Mucosa of stomach (tissue), 1 donor: Measurements from ENCODE around the gene SUGCT.
"Not testable (repeated sequence)": the region's sequence is repeated elsewhere in the genome, so short reads cannot be mapped to it uniquely, and the experiment has no call there.

Experiments
- H3K27me3 ChIP-seq: one replicate; pipeline ENCODE4 v1.7.0; 2013; ENCODE audit warnings: mild to moderate bottlenecking, low read length; ENCODE audit not compliant: control insufficient read depth, insufficient read depth
- H3K36me3 ChIP-seq: one replicate; pipeline ENCODE4 v1.7.0; 2013; ENCODE audit warnings: low read length; ENCODE audit not compliant: control insufficient read depth, insufficient read depth
- H3K4me1 ChIP-seq: one replicate; pipeline ENCODE4 v1.7.0; 2013; ENCODE audit warnings: mild to moderate bottlenecking, low read length; ENCODE audit not compliant: control insufficient read depth, insufficient read depth
- H3K4me3 ChIP-seq: one replicate; pipeline ENCODE4 v1.7.0; 2013; ENCODE audit warnings: low read length
- H3K9ac ChIP-seq: one replicate; pipeline ENCODE4 v1.7.0; 2013; ENCODE audit warnings: mild to moderate bottlenecking, low read length, moderate library complexity
- H3K9me3 ChIP-seq: one replicate; pipeline ENCODE4 v1.7.0; 2013; ENCODE audit warnings: mild to moderate bottlenecking, low read length, moderate library complexity; ENCODE audit not compliant: control insufficient read depth
- donor health status: Pancreatic carcinoma.

Gene SUGCT

DNA sequence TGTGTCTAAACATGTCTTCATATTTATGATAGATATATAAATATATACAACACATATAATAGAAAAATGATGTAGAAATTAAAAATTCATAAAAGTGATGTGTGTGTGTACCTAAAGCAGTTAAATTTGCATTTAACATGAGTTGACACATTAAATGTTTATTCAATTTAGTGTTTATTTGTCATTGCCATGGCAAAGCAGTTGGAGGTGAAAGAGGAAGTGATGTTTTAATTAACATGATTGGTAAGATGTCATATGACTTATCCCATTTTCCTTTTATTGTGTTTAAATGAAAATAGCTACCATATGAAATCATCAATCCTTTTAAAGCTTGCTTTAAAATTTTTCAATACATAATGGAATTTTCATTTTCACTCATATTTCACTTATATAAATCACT is 452.6 kb downstream of the SUGCT start:
- Histone ChIP-seq H3K9ac (no peak overlapping the region), H3K27me3 (no peaks in the 10 kb centered on the region), H3K4me1 (no peaks in the 10 kb centered on the region), H3K36me3 (no peaks in the 10 kb centered on the region), H3K9me3 (no peaks in the 10 kb centered on the region), H3K4me3 (no peak overlapping the region)

DNA sequence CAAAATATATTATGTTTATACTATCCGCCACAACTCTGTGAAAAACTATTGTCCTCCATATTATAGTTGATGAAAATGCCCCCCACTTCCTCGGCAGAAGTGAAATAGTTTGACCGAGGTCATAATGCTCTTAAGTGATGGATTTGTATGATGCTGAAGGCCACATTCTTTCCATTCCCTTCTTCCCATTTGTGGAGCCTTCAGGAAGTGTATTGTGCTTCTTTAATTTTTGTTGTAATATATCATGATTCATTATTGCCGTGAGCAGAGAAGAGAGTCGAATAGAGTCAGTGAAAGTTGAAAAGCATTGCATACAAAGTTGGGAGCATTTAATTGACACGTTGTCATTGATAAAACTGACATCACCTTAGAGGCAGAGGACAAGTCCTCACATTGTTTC is 460.3 kb downstream of the SUGCT start:
- no peaks in the 10 kb centered on the region for H3K4me1 ChIP-seq
- no peaks in the 10 kb centered on the region for H3K9me3 ChIP-seq
- H3K4me3 ChIP-seq, result no peak overlapping the region
- no peaks in the 10 kb centered on the region for H3K36me3 ChIP-seq
- H3K27me3 ChIP-seq, result no peaks in the 10 kb centered on the region
- no peak overlapping the region for H3K9ac ChIP-seq

DNA sequence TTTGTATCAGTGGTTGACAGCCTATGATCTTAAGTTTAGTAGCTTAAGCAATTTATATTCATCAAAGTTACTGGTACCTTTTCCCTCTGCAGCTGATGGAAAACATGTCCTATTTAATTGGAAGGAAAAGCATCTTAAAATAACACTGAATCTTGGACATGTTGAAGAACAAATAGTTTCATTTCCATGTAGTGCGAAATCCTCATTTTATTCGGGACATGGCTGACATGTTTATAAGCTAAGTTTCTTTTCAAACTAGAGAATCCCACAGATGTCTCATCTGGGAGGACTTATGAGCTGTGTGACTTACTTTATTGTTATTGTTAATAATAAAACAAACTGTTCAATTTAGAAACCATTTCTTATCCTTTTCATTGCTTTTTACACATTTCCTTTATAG is 461.0 kb downstream of the SUGCT start:
- H3K9ac ChIP-seq, result no peak overlapping the region
- H3K36me3 ChIP-seq, result no peaks in the 10 kb centered on the region
- H3K9me3 ChIP-seq, result no peaks in the 10 kb centered on the region
- H3K27me3 ChIP-seq, result no peaks in the 10 kb centered on the region
- H3K4me3 ChIP-seq, result no peak overlapping the region
- H3K4me1 ChIP-seq, result no peaks in the 10 kb centered on the region

DNA sequence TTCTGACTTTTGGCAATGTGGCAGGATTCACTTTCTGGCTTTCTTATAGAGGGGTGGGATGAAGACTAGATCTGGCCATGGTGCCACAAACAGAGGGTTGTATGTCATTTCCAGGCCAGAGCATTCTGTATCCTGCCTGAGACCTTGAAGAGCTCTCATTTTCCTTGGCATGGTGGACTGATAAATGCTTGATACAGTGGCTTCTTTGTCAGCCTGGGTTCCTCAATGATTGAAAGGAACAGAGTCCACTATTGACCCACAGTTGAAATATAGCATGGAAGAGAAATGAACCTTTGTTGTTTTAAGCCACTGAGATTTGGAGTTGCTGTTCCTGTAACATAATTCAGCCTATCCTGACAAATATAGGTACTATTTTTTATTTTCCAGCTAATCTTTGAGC is 462.7 kb downstream of the SUGCT start:
- Histone ChIP-seq H3K9me3 (no peaks in the 10 kb centered on the region), H3K36me3 (no peaks in the 10 kb centered on the region), H3K9ac (no peak overlapping the region), H3K27me3 (no peaks in the 10 kb centered on the region), H3K4me1 (no peaks in the 10 kb centered on the region), H3K4me3 (no peak overlapping the region)

DNA sequence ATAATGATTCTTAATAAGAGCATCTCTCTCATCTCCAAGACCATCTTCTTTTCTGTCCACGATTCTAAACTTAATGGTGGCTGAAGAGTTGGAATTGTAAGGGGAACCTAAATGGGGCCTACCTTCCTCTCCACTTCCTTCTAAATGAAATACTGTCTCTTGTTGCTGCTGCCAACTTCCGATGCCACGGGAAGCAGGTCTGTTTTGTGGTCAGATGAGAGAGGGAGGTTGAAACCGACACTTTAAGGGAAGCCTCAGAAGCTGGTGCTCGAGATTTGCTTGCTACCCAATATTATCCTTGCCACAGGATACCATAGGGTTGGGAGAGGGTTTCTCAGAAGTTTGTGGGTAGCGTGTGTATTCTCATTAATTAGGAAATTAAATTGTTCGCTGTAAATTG is 464.1 kb downstream of the SUGCT start:
- no peaks in the 10 kb centered on the region for H3K36me3 ChIP-seq
- H3K27me3 ChIP-seq, result no peaks in the 10 kb centered on the region
- H3K9me3 ChIP-seq, result no peaks in the 10 kb centered on the region
- no peaks in the 10 kb centered on the region for H3K4me1 ChIP-seq
- H3K4me3 ChIP-seq, result no peak overlapping the region
- H3K9ac ChIP-seq, result no peak overlapping the region

DNA sequence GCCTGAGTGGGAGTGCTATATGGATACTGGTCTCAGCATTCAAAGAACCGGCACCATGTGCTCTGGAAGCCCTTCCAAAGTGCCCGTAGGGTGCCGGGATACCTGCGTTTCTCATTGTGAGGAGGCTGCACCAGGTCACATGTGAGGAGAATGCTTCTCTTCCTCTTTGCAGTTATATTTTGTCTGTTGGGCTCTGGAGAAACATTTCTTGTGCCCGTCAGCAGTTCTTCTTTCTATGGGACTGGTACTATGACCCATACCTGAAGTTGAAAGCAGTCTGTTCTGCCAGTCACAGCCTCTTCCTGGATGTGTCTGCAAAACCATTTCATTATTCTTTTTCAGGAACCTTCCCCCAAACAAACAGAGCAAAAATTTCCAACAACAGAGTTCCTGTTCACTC is 465.0 kb downstream of the SUGCT start:
- no peak overlapping the region for H3K4me3 ChIP-seq
- no peaks in the 10 kb centered on the region for H3K27me3 ChIP-seq
- H3K9ac ChIP-seq, result no peak overlapping the region
- no peaks in the 10 kb centered on the region for H3K9me3 ChIP-seq
- no peaks in the 10 kb centered on the region for H3K4me1 ChIP-seq
- H3K36me3 ChIP-seq, result no peaks in the 10 kb centered on the region

DNA sequence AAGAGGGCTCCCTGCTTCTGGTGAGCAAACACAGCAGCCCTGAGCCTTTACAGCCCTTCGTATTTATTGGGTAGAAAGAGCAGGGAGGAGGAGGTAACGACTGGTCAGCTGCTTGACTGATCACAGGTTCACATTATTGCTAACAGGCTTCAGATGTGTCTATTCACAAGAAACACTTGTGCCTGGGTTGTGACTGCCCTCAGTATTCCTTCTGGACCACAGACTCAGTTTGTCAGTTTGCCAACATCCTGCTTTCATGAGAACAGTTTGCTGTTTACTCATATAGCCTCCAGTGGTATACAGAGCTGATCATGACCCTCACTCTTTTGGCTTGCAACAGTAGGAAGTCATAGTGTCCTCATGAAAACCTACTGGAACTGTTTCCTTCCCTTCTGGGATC is 467.5 kb downstream of the SUGCT start:
- not testable (repeated sequence) for H3K4me1 ChIP-seq, H3K4me3 ChIP-seq, H3K36me3 ChIP-seq, H3K27me3 ChIP-seq, H3K9ac ChIP-seq, H3K9me3 ChIP-seq

DNA sequence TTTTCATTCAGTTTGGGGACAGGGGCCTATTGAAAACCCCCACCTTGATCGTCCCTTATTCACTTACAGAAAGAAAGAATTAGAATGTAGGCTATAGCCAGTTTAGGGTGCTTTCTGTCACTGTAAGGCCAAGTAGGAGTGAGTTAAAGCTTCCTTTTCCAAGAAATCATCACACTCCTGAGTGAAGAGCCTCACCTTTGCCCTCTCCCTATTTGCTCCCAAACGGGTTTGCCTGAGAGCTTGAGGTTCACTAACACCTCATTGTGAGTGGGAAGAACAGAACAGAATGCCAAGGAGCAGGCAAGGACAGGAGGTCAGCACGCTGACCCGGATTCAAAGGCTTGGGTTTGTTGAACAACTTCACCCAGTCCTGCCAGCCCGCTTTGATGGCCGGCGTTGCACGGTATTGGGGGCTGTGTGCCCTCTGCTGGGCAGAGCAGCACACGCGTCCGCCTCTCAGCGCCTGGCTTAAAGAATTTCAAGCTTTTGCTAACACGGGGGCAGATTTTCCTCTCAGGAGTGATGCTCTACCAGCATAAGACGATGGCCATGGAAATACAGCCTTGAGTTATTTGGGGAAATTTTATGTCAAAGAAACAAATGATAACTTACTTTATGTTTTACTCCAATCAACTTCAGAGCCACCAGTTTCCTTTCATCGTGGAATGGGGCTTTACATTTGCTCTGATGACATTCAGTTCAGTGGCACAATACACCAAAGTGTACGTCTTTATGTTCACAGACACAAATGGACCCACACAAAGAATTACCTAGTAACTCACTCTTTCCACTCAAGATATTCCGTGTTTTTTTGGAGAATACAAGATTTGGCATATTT is 470.0 kb downstream of the SUGCT start:
- Histone ChIP-seq H3K27me3 (no peaks in the 10 kb centered on the region), H3K9me3 (no peaks in the 10 kb centered on the region), H3K9ac (no peak overlapping the region), H3K4me3 (no peak overlapping the region), H3K4me1 (no peaks in the 10 kb centered on the region), H3K36me3 (no peaks in the 10 kb centered on the region)

DNA sequence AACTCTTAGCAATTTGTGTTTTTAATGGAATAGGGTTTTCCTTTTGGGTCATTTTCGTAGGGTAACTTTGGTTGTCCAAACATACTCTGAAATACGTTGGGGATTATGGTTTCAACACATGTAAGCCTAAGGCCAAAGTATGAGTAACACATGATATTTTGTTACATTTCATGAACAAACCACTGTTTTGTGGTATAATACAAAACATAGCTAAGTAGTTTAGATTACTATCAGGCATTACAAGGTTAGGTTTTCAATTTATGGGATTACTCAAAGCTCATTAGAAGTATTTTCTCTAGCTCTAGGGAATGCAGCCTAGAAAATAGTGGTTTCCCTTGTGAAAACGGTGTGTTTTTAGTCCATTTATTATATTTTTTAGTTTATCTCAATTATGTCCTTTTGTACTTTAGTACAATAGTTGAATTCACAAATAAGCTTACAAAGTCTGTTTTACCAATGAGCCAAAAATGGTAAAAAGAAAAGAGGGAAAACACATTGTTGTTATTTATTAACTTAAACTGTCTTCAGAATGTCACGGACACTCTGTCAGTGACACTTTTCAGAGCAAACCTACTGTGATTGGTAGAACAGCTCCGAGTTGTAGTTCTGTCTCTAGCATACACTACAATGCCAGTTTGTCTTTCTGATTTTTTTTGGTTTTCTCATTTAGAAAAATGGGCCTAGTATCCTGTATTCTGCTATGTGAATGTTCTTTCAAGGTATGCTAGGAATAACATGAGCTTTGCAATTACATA is 473.7 kb downstream of the SUGCT start:
- Histone ChIP-seq H3K27me3 (no peaks in the 10 kb centered on the region), H3K9me3 (no peaks in the 10 kb centered on the region), H3K9ac (no peak overlapping the region), H3K4me1 (no peaks in the 10 kb centered on the region), H3K36me3 (no peaks in the 10 kb centered on the region), H3K4me3 (no peak overlapping the region)

DNA sequence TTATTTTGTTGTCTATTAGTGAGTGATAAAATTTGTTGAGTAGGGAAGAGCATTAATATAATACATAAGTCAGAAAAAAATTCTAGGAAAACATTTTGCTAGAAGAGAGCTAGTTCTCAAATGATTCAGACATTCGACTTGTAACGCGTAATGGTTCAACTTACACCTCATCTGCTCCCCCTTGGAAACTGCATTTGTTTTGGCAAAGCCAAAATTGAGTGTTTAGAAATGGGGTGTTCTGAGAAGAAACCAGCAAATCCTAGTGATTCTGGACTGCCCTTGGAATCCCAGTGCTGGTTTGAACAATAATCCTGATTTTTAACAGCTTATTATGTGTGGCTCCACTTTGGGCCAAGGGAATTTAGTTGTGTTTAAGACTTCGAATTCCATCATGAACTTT is 475.7 kb downstream of the SUGCT start:
- Histone ChIP-seq H3K4me3 (no peak overlapping the region), H3K36me3 (no peaks in the 10 kb centered on the region), H3K9ac (no peak overlapping the region), H3K4me1 (no peaks in the 10 kb centered on the region), H3K27me3 (no peaks in the 10 kb centered on the region), H3K9me3 (no peaks in the 10 kb centered on the region)

DNA sequence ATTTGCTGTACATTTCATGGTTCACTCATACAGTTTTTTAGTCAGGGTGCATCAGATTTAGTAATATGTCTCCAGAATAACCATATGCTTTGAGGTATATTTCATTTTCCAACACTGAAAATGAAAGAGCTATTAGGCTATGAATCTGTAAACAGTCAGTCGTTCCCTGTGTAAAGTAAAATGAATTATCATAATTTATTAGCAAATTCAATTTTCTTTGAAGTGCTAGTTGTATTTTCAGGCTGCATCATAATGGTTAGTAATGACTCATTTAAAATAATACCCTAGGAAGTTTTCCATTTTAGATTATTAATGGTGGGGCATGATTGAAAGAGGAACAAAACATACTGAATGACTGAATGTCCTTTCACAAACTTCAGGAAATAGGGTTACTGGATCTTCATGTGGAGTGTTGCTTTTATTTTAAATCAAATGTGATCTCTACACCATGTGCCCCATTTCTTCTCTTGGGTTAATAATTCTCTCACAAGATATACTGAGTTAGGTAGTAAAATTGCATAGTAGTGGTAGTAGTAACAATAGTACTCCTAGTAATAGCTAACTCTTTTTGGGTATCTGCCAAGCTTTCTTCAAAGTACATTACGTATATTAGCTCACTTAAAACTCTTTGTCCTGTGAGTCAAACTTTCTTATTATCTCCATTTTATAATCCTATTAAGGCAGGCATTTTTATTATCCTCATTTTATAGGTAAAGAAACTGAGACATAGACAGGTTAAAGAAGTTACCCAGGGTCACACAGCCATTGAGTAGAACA is 476.5 kb downstream of the SUGCT start:
- H3K4me1 ChIP-seq, result no peaks in the 10 kb centered on the region
- H3K27me3 ChIP-seq, result no peaks in the 10 kb centered on the region
- no peak overlapping the region for H3K9ac ChIP-seq
- H3K36me3 ChIP-seq, result no peaks in the 10 kb centered on the region
- H3K4me3 ChIP-seq, result no peak overlapping the region
- H3K9me3 ChIP-seq, result no peaks in the 10 kb centered on the region

DNA sequence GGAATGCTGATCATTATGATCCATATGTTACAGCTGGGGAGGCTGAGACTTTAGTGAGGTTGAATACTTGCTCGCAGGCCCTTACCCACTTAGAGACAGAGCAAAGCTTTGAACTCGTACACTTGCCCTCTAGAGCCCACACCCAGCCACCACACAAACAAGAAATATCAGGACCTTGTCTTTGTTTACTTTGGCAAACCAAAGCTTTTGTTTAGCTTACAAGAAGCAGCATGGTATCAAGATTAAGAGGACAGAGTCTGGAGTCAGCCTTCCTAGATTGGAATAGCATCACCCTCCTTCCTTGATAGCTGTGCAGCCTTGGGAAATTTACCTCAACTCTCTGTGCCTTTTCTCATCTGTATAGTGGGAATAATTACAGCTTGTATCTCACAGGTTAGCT is 477.5 kb downstream of the SUGCT start:
- H3K27me3 ChIP-seq, result no peaks in the 10 kb centered on the region
- no peaks in the 10 kb centered on the region for H3K4me1 ChIP-seq
- no peaks in the 10 kb centered on the region for H3K9me3 ChIP-seq
- H3K9ac ChIP-seq, result no peak overlapping the region
- no peaks in the 10 kb centered on the region for H3K36me3 ChIP-seq
- no peak overlapping the region for H3K4me3 ChIP-seq
